Inflammatory macrophage (primary cell): ENCODE data around the gene ERFE.

Source experiments
- DNase-seq, 2 donors: peaks; one replicate each; pipeline ENCODE4 v3.0.0-alpha.2; 2020 to 2022

The ERFE gene

DNA sequence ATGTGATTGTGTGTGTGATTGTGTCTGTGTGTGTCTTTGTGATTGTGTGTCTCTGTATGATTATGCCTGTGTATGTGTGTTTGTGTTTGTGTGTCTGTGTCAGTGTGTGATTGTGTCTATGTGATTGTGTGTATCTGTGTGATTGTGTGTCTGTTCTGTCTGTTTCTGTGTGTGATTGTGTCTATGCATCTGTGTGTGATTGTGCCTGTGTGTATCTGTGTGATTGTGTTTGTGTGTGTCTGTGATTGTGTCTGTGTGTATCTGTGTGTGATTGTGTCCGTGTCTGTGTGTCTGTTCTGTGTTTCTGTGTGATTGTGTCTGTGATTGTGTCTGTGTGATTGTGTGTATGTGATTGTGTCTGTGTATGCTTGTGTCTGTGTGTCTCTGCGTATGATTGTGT lies 32.4 kb upstream of the ERFE start:
- no peak for DNase-seq

DNA sequence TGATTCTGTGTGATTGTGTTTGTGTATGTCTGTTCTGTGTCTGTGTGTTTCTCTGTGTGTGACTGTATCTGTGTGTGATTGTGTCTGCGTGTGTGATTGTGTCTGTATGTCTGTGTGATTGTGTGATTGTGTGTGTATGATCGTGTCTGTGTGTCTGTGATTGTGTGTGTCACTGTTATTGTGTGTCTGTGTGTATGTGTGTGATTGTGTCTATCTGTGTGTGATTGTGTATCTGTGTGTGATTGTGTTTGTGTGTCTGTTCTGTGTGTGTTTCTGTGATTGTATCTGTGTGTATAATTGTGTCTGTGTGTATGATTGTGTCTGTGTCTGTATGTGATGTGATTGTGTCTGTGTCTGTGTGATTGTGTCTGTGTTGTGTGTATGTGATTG lies 32.0 kb upstream of the ERFE start:
- no peak for DNase-seq

DNA sequence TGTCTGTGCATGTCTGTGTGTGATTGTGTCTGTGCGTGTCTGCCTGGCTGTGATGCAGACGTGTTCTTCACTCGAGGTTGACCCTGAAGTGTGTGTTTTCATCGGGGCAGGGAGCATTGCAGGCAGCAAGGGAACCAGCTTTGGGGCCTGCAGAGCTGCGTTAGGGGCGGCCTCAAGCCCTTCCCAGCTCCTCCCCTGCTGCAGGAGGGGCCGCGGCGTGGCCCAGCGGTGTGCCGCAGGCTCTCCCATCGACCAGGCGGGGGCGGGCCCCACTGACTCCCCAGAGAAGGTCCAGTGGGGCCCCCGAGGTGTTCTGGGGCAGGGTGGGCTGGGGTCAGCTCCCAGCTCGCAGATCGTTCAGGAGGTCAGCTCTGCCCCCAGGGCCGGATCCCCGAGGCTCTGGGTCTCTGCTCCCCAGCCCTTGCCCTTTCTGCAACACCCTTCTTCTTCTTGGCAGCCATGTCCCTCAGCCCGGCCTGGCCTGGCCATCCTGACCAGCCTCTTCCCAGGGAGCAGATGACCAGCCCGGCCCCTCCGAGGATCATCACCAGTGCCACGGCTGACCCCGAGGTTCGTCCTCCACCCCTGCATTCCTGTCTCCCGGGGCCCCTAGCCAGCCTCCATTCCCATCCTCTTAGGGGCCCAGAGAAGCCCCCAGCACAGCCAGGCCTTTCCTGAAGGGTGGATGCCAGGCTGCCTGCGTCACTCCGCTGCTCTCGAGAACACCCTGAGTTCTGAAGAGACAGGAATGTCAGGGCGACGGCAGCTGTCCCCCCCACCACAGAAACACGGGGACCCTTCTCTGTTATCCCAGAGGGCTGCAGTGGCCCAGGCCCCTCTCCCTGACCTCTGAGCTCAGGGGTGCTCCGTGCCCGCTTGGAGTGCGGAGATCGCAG lies 31.4 kb upstream of the ERFE start:
- no peak for DNase-seq

- no peak for DNase-seq
These were observed 30.7 kb upstream of the ERFE start for GRCh38 chr2:238128061-238128440.

DNA sequence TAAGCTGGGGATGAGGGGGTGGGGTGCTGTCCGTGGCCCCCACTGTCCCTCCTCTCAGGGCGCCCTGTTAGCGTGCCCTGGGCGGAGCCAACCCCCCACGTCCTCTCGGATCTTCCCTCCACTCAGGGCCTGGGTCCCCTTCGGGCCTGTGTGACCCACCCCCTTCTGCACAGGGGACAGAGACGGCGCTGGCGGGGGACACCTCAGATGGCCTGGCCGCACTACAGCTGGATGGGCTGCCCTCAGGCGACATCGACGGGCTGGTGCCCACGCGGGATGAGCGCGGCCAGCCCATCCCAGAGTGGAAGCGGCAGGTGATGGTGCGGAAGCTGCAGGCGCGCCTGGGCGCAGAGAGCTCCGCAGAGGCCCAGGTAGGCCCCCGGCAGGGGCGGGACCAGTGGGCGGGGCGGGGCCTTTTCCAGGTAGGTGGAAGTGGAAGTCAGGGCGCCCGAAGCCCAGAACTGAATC lies 30.2 kb upstream of the ERFE start:
- no peak for DNase-seq

GRCh38 chr2:238129166-238130010 lies 29.4 kb upstream of the ERFE start:
- no peak for DNase-seq

- DNase-seq = no peak
These were observed 28.6 kb upstream of the ERFE start for GRCh38 chr2:238130111-238130695.

DNA sequence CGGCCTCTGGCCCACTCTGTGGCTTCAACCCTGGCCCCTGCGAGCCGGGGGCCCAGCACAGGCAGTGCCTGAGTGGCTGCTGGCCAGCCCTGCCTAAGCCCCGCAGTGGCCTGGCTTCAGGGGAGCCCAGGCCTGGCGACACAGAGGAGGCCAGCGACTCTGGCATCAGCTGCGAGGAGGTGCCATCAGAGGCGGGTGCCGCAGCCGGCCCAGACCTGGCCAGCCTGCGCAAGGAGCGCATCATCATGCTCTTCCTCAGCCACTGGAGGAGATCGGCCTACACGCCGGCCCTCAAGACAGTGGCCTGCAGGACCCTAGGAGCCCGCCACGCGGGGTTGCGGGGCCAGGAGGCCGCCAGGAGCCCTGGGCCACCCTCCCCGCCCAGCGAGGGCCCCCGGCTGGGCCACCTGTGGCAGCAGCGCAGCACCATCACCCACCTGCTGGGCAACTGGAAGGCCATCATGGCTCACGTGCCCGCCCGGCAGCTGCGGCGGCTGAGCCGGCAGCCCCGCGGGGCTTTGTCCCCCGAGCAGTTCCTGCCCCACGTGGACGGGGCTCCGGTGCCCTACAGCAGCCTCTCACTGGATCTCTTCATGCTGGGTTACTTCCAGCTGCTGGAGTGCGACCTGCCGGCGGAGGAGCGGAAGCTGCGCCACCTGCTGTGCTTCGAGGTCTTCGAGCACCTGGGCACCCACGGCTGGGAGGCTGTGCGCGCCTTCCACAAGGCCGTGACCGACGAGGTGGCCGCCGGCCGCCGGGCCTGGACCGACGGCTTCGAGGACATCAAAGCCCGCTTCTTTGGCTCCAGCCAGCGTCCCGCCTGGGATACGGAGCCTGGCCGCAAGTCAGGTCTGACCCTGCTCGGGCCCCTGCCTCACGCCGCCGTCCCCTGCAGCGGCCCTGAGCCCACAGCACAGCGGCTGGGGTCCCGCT lies 27.8 kb upstream of the ERFE start:
- no peak for DNase-seq

- DNase-seq = no peak
These were observed 26.9 kb upstream of the ERFE start for GRCh38 chr2:238131761-238132462.

GRCh38 chr2:238132463-238133450 lies 26.0 kb upstream of the ERFE start:
- no peak for DNase-seq

DNA sequence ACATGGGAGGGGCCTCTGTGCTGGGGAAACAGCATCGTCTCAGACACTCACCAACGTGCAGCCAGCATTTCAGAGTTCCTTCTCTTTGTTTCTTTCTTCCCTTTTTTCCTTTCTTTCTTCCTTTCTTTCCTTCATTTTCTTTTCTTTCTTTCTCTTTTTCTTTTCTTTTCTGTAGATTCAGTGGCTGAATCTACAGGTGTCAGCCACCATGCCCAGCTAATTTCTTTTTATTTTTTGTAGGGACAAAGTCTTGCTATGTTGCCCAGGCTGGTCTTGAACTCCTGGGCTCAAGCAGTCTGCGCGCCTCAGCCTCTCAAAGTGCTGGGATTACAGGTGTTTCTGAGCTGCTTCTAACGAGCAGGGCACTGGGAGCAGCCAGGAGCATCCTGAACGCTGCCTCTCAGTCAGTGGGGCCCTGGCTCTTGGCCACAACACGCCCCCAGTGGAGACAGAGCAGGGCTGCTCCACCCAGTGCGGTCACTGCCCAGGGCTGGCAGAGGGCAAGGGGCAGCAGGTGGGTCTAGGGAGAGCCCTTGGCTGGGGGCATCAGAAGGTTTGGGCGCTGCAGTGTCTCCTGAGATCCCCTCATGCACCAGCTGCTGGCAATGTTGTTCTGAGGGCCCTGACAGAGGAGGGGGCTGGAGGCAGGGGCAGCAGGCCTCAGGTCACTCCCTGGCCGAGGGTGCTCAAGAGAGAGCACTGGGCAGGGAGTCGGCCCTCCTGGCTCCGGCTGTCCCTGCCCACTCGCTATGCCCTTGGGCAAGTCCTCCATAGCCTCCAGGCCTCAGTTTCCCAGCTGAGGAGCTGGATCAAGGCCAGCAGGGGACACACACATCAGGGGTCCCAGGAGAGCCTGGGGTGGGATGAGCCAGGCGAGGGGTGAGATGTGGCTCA lies 25.0 kb upstream of the ERFE start:
- DNase-seq = no peak

DNA sequence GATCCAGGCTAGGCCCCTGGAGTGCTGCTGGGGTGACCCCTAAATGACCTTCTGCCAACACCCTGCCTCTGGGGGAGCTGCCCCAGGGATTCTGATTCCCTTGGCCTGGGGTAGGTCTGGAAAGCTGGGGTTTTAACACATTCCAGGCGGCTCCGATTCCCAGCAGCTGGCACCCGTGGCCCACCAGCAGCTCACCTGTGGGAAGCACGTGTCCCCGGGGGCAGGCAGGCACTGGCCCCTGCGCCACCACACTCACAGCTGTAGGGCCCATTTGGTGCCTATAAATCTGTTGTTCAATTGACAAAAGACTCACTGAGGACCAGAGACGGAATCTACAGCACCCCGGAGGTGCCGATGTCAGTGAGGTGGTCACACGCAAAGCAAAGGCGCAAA lies 24.4 kb upstream of the ERFE start:
- DNase-seq = no peak

DNA sequence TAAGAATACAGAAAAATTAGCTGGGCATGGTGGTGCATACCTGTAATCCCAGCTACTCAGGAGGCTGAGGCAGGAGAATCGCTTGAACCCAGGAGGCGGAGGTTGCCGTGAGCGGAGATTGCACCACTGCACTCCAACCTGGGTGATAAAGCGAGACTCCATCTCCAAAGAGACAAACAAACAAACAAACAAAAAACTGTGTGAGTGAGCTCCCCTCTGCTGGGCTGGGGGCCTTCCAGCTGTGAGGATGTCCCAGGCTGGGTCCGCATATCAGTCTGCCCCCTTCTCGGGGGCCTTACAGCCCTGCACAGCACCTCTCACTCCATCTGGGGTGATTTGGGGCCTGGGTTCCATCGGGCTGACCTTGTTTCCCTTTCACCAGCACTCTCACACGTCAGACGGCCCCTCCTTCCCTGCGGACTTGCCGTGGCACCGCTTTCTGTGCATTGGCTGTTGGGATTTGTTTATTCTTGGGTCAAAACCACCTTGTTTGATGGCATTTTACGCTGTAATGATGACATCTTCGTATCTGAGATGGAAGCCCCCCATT lies 23.1 kb upstream of the ERFE start:
- DNase-seq = no peak

- DNase-seq = peak; percentile 39 to 85
These were observed 21.8 kb upstream of the ERFE start for GRCh38 chr2:238136820-238137537.

- DNase-seq = no peak
These were observed 20.9 kb upstream of the ERFE start for GRCh38 chr2:238137885-238138284.

DNA sequence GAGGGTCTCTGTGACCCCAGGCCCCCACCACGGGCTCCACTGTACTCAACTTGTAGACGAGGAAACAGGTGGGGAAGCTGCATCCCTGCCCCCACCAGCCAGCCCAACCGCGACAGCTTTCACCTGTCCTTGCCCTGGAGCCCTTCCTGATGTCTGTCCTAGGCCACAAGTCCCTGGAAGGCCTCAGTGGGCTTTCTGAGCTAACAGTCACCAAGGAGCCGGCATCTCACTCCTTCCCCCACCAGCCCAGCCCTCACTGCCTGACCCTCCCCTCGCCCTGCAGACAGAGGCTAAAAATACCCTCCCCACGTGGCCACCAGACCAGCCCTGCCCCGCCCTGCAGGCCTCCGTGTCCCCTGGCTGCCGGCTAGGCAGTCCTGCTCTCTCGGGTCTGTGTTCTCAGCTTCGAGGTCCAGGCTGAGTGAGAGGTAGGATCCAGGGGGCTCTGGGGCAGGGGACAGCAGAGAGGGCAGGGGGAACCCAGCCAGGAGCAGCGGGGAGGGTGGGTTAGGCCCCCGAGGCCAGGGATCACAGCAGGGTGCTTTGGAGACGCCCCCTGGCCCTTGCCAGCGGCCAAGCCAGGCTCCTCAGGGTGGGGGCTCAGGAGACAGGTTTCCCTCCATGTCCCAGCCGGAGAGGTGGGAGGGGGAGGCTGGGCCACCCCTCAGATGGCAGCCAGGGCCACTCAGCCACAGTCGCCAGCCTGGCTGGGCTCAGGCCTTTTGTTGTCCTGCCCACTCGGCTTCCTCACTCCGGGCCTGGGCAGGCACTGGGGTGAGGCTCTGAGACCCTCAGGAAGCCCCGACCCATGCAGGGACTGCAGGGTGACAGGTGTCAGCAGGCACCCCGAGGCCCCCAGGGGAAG lies 20.2 kb upstream of the ERFE start, which contains the start of gene KLHL30:
Gene KLHL30 (plus strand): TSS at position 338 of the 865 bp plus-strand sequence. CDS start 2,087 bp downstream, outside the sequence.
- DNase-seq = no peak
